Effector memory CD4-positive, alpha-beta T cell (primary cell): ENCODE measurements around the gene AGO3.

ENCODE experiments used
- DNase-seq, 3 donors: peaks; one replicate each; pipeline ENCODE4 v3.0.0-alpha.2; 2020
- H3K27ac ChIP-seq: 2 replicates; pipeline ENCODE4 v1.7.0; 2013; ENCODE audit warnings: mild to moderate bottlenecking, low read length, moderate library complexity; ENCODE audit not compliant: insufficient read depth, poor library complexity, severe bottlenecking
- H3K27me3 ChIP-seq: replicated peaks from 2 replicates; pipeline ENCODE4 v1.7.0; 2013; ENCODE audit warnings: mild to moderate bottlenecking, low read length; ENCODE audit not compliant: insufficient read depth, control insufficient read depth, poor library complexity, severe bottlenecking
- H3K36me3 ChIP-seq: 2 replicates; pipeline ENCODE4 v1.7.0; 2013; ENCODE audit warnings: mild to moderate bottlenecking, low read length, moderate library complexity; ENCODE audit not compliant: control insufficient read depth, insufficient read depth
- H3K4me1 ChIP-seq: 2 replicates; pipeline ENCODE4 v1.7.0; 2013; ENCODE audit warnings: low read length, mild to moderate bottlenecking; ENCODE audit not compliant: control insufficient read depth, insufficient read depth, poor library complexity, severe bottlenecking
- H3K4me3 ChIP-seq: 2 replicates; pipeline ENCODE4 v1.7.0; 2013; ENCODE audit warnings: low read length, low read depth, mild to moderate bottlenecking; ENCODE audit not compliant: insufficient read depth, poor library complexity, severe bottlenecking
- H3K9me3 ChIP-seq: 2 replicates; pipeline ENCODE4 v1.7.0; 2013; ENCODE audit warnings: mild to moderate bottlenecking, low read length, moderate library complexity; ENCODE audit not compliant: control insufficient read depth

The AGO3 gene

GRCh38 chr1:36115200-36115669 lies 184.3 kb downstream of the AGO3 start:
- Histone ChIP-seq H3K36me3 (no peaks in the 10 kb centered on the region), H3K4me3 (no peak overlapping the region), H3K27me3 (no peaks in the 10 kb centered on the region), H3K27ac (no peak overlapping the region), H3K4me1 (no peaks in the 10 kb centered on the region), H3K9me3 (no peaks in the 10 kb centered on the region)
- DNase-seq, result no peak

- DNase-seq, result no peak
- H3K27ac ChIP-seq, result no peak overlapping the region
- no peaks in the 10 kb centered on the region for H3K9me3 ChIP-seq
- no peaks in the 10 kb centered on the region for H3K36me3 ChIP-seq
- no peaks in the 10 kb centered on the region for H3K27me3 ChIP-seq
- H3K4me1 ChIP-seq, result no peaks in the 10 kb centered on the region
- H3K4me3 ChIP-seq, result no peak overlapping the region
Observed at GRCh38 chr1:36115931-36116330, 185.0 kb downstream of the AGO3 start.

DNA sequence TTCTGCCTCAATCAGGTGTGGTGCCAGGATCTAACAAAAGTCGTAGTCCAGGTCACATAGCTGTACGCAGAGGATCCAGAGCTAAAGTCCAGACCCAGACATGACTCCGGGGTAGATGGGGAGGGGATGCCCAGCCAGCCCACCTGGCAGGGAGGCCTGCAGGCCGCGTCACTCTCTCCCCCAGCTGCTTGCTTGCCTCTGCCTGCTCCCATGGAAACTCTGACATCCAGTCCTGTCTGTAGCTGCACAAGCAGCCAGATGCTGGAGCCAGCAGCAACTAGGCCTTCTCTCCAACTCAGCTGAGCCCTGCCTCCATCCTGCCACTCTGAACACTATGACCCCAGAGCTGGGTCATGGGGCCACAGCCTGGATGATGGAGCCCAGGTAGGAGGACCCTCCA lies 186.0 kb downstream of the AGO3 start:
- Histone ChIP-seq H3K9me3 (no peaks in the 10 kb centered on the region), H3K36me3 (no peaks in the 10 kb centered on the region), H3K4me1 (no peaks in the 10 kb centered on the region), H3K27ac (no peak overlapping the region), H3K4me3 (no peak overlapping the region), H3K27me3 (no peaks in the 10 kb centered on the region)
- DNase-seq, result no peak

DNA sequence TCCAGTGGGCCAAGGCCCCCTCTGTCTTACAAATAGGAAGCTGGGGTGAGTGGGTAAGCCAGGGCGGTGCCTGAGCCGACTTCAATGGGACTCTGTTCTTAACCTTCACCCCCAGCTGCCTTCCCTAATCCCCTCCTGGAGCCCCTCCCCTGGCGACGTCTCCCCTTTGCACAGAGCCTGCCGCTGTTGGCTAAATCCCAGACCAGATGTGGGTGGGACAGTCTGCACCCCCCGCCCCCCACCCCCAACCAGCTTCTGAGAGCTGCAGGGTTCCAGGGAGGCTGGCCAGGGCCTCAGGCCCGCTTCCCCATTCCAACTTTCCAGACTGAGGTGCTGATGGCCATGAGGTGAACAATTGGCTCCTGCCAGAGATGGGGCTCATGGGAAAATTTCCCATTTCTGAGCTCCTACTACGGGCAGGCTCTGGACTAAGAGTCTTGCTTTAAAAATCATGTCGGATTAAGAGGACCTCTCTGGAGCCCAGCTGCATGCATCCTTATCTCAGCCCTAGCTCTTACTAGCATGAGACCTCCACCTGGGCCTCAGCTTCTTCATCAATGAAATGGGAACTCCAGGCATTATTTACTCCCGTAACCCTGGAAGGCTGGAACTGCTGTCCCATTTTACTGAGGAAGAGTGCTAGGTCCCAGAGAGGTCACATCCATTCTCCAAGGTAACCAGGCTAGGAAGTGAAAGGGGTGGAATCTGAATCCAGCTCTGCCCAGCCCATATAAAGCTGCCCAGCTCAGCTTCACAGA lies 187.7 kb downstream of the AGO3 start:
- Histone ChIP-seq H3K27me3 (no peaks in the 10 kb centered on the region), H3K36me3 (no peaks in the 10 kb centered on the region), H3K4me3 (no peak overlapping the region), H3K27ac (no peak overlapping the region), H3K9me3 (no peaks in the 10 kb centered on the region), H3K4me1 (no peaks in the 10 kb centered on the region)
- DNase-seq, result no peak

DNA sequence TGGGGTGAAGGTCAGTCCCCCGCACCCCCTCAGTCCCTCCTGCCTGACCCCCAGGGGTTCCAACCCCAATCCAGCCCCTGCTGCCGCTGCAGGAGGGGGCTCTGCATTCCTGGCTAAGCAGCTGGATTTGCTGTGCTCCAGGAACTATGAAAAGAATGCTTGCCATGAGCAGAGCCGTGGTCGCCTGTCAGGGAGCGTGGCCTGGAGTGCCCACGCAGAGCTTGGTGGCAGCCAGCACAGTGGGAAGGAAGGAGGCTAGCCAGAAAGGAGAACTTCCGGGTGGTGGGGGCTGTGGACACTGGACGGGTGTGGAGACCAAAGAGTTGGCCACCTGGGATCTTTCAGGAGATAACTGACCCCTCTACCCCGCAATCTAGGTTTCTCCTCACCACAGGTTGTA lies 188.6 kb downstream of the AGO3 start:
- H3K27ac ChIP-seq, result no peak overlapping the region
- no peaks in the 10 kb centered on the region for H3K36me3 ChIP-seq
- H3K27me3 ChIP-seq, result peaks cover 4% of the 10 kb centered on the region
- H3K9me3 ChIP-seq, result no peaks in the 10 kb centered on the region
- no peak overlapping the region for H3K4me3 ChIP-seq
- no peak for DNase-seq
- H3K4me1 ChIP-seq, result no peaks in the 10 kb centered on the region
